HepG2 (cell line): ENCODE measurements around the gene ETHE1. TPM values are rescaled to one million over a fixed set of nuclear protein-coding genes. Genes with fewer than 3 reads are reported as not detected.

Experiments used
- ETV6 ChIP-seq: sonication (generic); formaldehyde crosslinking; conservative IDR thresholded peaks from 2 replicates; pipeline ENCODE4 v1.4.0; 2020; ENCODE audit warnings: missing genetic modification reagents
- LCORL ChIP-seq, 2 experiments: fragments of 450-650 bp in 1 of 2; sonication (generic) in 1 of 2; formaldehyde crosslinking in 1 of 2; IDR thresholded peaks; 2 replicates each; pipeline versions ENCODE4 v1.5.0 to v1.6.1; 2017 to 2020; ENCODE audit warnings: antibody characterized with exemption in 1 of 2, missing genetic modification reagents in 1 of 2
- MED8 ChIP-seq: sonication (generic); formaldehyde crosslinking; IDR thresholded peaks from 2 replicates; pipeline ENCODE4 v1.8.1; 2023; ENCODE audit warnings: mild to moderate bottlenecking, missing genetic modification reagents; ENCODE audit not compliant: insufficient replicate concordance
- NFE2 ChIP-seq: sonication (generic); formaldehyde crosslinking; IDR thresholded peaks from 2 replicates; pipeline ENCODE4 v1.4.0; 2020; ENCODE audit warnings: missing genetic modification reagents
- SATB2 ChIP-seq: sonication (generic); formaldehyde crosslinking; IDR thresholded peaks from 2 replicates; pipeline ENCODE4 v1.5.0; 2020; ENCODE audit warnings: missing genetic modification reagents
- SIN3A ChIP-seq: IDR thresholded peaks from 2 replicates; pipeline ENCODE4 v1.6.1; 2011; ENCODE audit warnings: low read depth, mild to moderate bottlenecking, control low read depth, low read length, borderline replicate concordance
- SRSF9 ChIP-seq: fragments of 200-400 bp; formaldehyde crosslinking; IDR thresholded peaks from 2 replicates; pipeline ENCODE4 v1.6.1; 2018; ENCODE audit warnings: borderline replicate concordance, mild to moderate bottlenecking, low read depth, low read length; ENCODE audit not compliant: insufficient read depth, poor library complexity, severe bottlenecking
- TBX3 ChIP-seq: fragments of 450-650 bp; IDR thresholded peaks from 2 replicates; pipeline ENCODE4 v1.6.1; 2017; ENCODE audit warnings: antibody characterized with exemption, mild to moderate bottlenecking, inconsistent platforms, borderline replicate concordance
- ZBTB20 ChIP-seq: sonication (generic); formaldehyde crosslinking; IDR thresholded peaks from 2 replicates; pipeline ENCODE4 v1.8.1; 2023; ENCODE audit warnings: missing genetic modification reagents, low read depth, mild to moderate bottlenecking, borderline replicate concordance
- ZNF670 ChIP-seq: sonication (generic); formaldehyde crosslinking; IDR thresholded peaks from 2 replicates; pipeline ENCODE4 v1.8.0; 2022; ENCODE audit warnings: mild to moderate bottlenecking, missing genetic modification reagents, borderline replicate concordance
- ZNF720 ChIP-seq: sonication (generic); formaldehyde crosslinking; IDR thresholded peaks from 2 replicates; pipeline ENCODE4 v1.4.0; 2020; ENCODE audit warnings: missing genetic modification reagents
- ZNF883 ChIP-seq: sonication (generic); formaldehyde crosslinking; IDR thresholded peaks from 2 replicates; pipeline ENCODE4 v1.5.1; 2020; ENCODE audit warnings: mild to moderate bottlenecking, missing genetic modification reagents; ENCODE audit errors: not compliant biosample characterization
- polyA plus RNA-seq, 8 experiments: library from polyadenylated mRNA; depleted of rRNA in 3 of 8; stranded (reverse) in 7 of 8; unstranded in 1 of 8; fragments of >200 nt; fragmentation: Illumina TruSeq in 4 of 8; extraction: Trizol in 4 of 8; gene quantifications; 2 replicates each; pipeline versions ENCODE4 v1.2.1 to v1.2.3, GENCODE V29; 2011 to 2016; ENCODE audit warnings: low read depth in 4 of 8, missing spikeins in 1 of 8, mixed read lengths in 1 of 8; ENCODE audit not compliant: insufficient read depth in 1 of 8
- total RNA-seq, 5 experiments: library from RNA; depleted of rRNA; stranded (reverse); fragments of >200 nt; fragmentation: Illumina TruSeq; extraction: Trizol; gene quantifications; 2 replicates each; pipeline ENCODE4 v1.2.3, GENCODE V29; 2016; ENCODE audit warnings: low read depth in 1 of 5
- TF ChIP-seq, protein P1 (sequence below): sonication (generic); formaldehyde crosslinking; IDR thresholded peaks from 2 replicates; pipeline ENCODE4 v1.5.1; 2020; ENCODE audit warnings: mild to moderate bottlenecking, moderate library complexity, missing genetic modification reagents
- TF ChIP-seq, protein P2 (sequence below): IDR thresholded peaks from 2 replicates; pipeline ENCODE4 v1.6.1; 2016; ENCODE audit warnings: missing compliant biosample characterization, missing genetic modification reagents, borderline replicate concordance
- TF ChIP-seq, protein P3 (sequence below): IDR thresholded peaks from 2 replicates; pipeline ENCODE4 v1.6.1; 2012; ENCODE audit warnings: inconsistent platforms
- TF ChIP-seq, protein P4 (sequence below): sonication (generic); formaldehyde crosslinking; IDR thresholded peaks from 2 replicates; pipeline ENCODE4 v1.9.0; 2021; ENCODE audit warnings: missing genetic modification reagents, mild to moderate bottlenecking, borderline replicate concordance
- TF ChIP-seq, protein P5 (sequence below): sonication (generic); formaldehyde crosslinking; IDR thresholded peaks from 2 replicates; pipeline ENCODE4 v1.4.0; 2020; ENCODE audit warnings: missing genetic modification reagents
- TF ChIP-seq, protein P6 (sequence below): sonication (generic); formaldehyde crosslinking; IDR thresholded peaks from 2 replicates; pipeline ENCODE4 v1.8.0; 2022; ENCODE audit warnings: missing genetic modification reagents, mild to moderate bottlenecking, borderline replicate concordance

ETHE1 gene
- total and polyA plus RNA-seq, 2 of the 13 experiments (the other 11 are each of a cell fraction or from before 2014, with no cell fraction given): 32.5 to 58.4 TPM

DNA sequence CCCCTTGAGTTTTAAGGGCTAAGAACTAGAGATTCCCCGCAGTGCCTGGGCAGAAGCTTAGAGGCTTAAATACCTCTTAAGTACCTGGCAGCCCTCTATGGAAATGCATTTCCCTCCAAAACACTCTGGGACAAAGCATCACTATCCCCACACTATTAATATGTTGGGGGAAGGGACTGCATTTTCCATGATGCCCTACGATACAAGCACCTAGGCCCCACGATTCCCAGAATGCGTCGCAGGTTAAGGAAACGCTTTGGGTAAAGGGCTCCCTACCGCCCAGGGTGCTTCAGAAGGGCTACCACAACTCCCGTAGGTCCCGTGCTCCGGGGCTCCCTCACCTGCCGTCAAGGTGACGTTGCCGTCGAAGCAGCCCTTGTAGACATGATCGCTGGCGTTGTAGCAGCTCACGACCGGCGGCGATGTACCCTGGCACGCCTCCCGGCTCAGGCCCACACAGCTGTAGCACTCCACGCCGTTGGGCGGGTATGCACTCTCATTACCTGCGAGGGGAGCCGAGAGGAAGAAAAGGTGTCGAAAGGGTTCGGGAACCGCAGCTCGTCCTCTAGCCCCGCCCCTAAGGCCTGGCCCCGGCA, 64.1 kb downstream of the ETHE1 start (continued):
- TF ChIP-seq, protein P1, sequence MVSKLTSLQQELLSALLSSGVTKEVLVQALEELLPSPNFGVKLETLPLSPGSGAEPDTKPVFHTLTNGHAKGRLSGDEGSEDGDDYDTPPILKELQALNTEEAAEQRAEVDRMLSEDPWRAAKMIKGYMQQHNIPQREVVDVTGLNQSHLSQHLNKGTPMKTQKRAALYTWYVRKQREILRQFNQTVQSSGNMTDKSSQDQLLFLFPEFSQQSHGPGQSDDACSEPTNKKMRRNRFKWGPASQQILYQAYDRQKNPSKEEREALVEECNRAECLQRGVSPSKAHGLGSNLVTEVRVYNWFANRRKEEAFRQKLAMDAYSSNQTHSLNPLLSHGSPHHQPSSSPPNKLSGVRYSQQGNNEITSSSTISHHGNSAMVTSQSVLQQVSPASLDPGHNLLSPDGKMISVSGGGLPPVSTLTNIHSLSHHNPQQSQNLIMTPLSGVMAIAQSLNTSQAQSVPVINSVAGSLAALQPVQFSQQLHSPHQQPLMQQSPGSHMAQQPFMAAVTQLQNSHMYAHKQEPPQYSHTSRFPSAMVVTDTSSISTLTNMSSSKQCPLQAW (CRISPR knock-in tag): 0 out of 2 replicates have a peak, but pooled peaks have one; percentile 7
- TF ChIP-seq SATB2 (no peak), ZNF883 (CRISPR knock-in tag) (no peak), ZBTB20 (CRISPR knock-in tag) (no peak; the same call in 1 of the 2 replicates), LCORL (IDR thresholded peaks at IDR 0.05) (no peak), LCORL (CRISPR knock-in tag; IDR thresholded peaks at IDR 0.05) (peak; percentile 10; the same call in 1 of the 2 replicates), SRSF9 (no peak), NFE2 (CRISPR knock-in tag) (no peak), ETV6 (CRISPR knock-in tag) (no peak), TBX3 (peak; percentile 29; the same call in 1 of the 2 replicates), SIN3A (no peak), ZNF720 (CRISPR knock-in tag) (no peak), MED8 (CRISPR knock-in tag) (no peak), ZNF670 (CRISPR knock-in tag) (no peak)
- TF ChIP-seq, protein P2, sequence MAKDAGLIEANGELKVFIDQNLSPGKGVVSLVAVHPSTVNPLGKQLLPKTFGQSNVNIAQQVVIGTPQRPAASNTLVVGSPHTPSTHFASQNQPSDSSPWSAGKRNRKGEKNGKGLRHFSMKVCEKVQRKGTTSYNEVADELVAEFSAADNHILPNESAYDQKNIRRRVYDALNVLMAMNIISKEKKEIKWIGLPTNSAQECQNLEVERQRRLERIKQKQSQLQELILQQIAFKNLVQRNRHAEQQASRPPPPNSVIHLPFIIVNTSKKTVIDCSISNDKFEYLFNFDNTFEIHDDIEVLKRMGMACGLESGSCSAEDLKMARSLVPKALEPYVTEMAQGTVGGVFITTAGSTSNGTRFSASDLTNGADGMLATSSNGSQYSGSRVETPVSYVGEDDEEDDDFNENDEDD (CRISPR knock-in tag): no peak
- TF ChIP-seq, protein P3, sequence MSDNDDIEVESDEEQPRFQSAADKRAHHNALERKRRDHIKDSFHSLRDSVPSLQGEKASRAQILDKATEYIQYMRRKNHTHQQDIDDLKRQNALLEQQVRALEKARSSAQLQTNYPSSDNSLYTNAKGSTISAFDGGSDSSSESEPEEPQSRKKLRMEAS: peak; percentile 23; the same call in 1 of the 2 replicates
- TF ChIP-seq, protein P4, sequence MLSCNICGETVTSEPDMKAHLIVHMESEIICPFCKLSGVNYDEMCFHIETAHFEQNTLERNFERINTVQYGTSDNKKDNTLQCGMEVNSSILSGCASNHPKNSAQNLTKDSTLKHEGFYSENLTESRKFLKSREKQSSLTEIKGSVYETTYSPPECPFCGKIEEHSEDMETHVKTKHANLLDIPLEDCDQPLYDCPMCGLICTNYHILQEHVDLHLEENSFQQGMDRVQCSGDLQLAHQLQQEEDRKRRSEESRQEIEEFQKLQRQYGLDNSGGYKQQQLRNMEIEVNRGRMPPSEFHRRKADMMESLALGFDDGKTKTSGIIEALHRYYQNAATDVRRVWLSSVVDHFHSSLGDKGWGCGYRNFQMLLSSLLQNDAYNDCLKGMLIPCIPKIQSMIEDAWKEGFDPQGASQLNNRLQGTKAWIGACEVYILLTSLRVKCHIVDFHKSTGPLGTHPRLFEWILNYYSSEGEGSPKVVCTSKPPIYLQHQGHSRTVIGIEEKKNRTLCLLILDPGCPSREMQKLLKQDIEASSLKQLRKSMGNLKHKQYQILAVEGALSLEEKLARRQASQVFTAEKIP: no peak
- TF ChIP-seq, protein P5, sequence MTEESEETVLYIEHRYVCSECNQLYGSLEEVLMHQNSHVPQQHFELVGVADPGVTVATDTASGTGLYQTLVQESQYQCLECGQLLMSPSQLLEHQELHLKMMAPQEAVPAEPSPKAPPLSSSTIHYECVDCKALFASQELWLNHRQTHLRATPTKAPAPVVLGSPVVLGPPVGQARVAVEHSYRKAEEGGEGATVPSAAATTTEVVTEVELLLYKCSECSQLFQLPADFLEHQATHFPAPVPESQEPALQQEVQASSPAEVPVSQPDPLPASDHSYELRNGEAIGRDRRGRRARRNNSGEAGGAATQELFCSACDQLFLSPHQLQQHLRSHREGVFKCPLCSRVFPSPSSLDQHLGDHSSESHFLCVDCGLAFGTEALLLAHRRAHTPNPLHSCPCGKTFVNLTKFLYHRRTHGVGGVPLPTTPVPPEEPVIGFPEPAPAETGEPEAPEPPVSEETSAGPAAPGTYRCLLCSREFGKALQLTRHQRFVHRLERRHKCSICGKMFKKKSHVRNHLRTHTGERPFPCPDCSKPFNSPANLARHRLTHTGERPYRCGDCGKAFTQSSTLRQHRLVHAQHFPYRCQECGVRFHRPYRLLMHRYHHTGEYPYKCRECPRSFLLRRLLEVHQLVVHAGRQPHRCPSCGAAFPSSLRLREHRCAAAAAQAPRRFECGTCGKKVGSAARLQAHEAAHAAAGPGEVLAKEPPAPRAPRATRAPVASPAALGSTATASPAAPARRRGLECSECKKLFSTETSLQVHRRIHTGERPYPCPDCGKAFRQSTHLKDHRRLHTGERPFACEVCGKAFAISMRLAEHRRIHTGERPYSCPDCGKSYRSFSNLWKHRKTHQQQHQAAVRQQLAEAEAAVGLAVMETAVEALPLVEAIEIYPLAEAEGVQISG (CRISPR knock-in tag): peak; percentile 23
- TF ChIP-seq, protein P6, sequence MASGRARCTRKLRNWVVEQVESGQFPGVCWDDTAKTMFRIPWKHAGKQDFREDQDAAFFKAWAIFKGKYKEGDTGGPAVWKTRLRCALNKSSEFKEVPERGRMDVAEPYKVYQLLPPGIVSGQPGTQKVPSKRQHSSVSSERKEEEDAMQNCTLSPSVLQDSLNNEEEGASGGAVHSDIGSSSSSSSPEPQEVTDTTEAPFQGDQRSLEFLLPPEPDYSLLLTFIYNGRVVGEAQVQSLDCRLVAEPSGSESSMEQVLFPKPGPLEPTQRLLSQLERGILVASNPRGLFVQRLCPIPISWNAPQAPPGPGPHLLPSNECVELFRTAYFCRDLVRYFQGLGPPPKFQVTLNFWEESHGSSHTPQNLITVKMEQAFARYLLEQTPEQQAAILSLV (CRISPR knock-in tag): peak; percentile 80; the same call in 1 of the 2 replicates
